ENCODE measurements around the gene TNIK. TPM values are rescaled to one million over a fixed set of nuclear protein-coding genes. Genes with fewer than 3 reads are reported as not detected.

The TNIK gene
- total and polyA plus RNA-seq, 2 experiments from 2014 or later: 14.6 to 34.3 TPM

- TF ChIP-seq NANOG (IDR thresholded peaks at IDR 0.05; ENCODE audit: borderline replicate concordance) (no peak), EZH2phosphoT487 (IDR thresholded peaks at IDR 0.05; ENCODE audit: unreplicated experiment) (no peak), CTCF (conservative IDR thresholded peaks at IDR 0.05; ENCODE audit: low read depth in 2 of 2) (no peak), JUNB (IDR thresholded peaks at IDR 0.05; ENCODE audit: unreplicated experiment) (no peak), STAT1 (IDR thresholded peaks at IDR 0.05; ENCODE audit: unreplicated experiment) (no peak), EZH2 (IDR thresholded peaks at IDR 0.05; ENCODE audit: low read depth, unreplicated experiment) (no peak), CREB1 (CRISPR knock-in tag; IDR thresholded peaks at IDR 0.05; ENCODE audit: low read depth) (no peak), ZNF114 (CRISPR knock-in tag; IDR thresholded peaks at IDR 0.05) (no peak), ZNF331 (CRISPR knock-in tag; IDR thresholded peaks at IDR 0.05; ENCODE audit: low read depth) (no peak), POLR2AphosphoS5 (IDR thresholded peaks at IDR 0.05; ENCODE audit: low read depth) (no peak), REST (IDR thresholded peaks at IDR 0.05; ENCODE audit: unreplicated experiment) (no peak)
- TF ChIP-seq, protein P1, sequence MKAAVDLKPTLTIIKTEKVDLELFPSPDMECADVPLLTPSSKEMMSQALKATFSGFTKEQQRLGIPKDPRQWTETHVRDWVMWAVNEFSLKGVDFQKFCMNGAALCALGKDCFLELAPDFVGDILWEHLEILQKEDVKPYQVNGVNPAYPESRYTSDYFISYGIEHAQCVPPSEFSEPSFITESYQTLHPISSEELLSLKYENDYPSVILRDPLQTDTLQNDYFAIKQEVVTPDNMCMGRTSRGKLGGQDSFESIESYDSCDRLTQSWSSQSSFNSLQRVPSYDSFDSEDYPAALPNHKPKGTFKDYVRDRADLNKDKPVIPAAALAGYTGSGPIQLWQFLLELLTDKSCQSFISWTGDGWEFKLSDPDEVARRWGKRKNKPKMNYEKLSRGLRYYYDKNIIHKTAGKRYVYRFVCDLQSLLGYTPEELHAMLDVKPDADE (IDR thresholded peaks at IDR 0.05): no peak
- TF ChIP-seq, protein P2, sequence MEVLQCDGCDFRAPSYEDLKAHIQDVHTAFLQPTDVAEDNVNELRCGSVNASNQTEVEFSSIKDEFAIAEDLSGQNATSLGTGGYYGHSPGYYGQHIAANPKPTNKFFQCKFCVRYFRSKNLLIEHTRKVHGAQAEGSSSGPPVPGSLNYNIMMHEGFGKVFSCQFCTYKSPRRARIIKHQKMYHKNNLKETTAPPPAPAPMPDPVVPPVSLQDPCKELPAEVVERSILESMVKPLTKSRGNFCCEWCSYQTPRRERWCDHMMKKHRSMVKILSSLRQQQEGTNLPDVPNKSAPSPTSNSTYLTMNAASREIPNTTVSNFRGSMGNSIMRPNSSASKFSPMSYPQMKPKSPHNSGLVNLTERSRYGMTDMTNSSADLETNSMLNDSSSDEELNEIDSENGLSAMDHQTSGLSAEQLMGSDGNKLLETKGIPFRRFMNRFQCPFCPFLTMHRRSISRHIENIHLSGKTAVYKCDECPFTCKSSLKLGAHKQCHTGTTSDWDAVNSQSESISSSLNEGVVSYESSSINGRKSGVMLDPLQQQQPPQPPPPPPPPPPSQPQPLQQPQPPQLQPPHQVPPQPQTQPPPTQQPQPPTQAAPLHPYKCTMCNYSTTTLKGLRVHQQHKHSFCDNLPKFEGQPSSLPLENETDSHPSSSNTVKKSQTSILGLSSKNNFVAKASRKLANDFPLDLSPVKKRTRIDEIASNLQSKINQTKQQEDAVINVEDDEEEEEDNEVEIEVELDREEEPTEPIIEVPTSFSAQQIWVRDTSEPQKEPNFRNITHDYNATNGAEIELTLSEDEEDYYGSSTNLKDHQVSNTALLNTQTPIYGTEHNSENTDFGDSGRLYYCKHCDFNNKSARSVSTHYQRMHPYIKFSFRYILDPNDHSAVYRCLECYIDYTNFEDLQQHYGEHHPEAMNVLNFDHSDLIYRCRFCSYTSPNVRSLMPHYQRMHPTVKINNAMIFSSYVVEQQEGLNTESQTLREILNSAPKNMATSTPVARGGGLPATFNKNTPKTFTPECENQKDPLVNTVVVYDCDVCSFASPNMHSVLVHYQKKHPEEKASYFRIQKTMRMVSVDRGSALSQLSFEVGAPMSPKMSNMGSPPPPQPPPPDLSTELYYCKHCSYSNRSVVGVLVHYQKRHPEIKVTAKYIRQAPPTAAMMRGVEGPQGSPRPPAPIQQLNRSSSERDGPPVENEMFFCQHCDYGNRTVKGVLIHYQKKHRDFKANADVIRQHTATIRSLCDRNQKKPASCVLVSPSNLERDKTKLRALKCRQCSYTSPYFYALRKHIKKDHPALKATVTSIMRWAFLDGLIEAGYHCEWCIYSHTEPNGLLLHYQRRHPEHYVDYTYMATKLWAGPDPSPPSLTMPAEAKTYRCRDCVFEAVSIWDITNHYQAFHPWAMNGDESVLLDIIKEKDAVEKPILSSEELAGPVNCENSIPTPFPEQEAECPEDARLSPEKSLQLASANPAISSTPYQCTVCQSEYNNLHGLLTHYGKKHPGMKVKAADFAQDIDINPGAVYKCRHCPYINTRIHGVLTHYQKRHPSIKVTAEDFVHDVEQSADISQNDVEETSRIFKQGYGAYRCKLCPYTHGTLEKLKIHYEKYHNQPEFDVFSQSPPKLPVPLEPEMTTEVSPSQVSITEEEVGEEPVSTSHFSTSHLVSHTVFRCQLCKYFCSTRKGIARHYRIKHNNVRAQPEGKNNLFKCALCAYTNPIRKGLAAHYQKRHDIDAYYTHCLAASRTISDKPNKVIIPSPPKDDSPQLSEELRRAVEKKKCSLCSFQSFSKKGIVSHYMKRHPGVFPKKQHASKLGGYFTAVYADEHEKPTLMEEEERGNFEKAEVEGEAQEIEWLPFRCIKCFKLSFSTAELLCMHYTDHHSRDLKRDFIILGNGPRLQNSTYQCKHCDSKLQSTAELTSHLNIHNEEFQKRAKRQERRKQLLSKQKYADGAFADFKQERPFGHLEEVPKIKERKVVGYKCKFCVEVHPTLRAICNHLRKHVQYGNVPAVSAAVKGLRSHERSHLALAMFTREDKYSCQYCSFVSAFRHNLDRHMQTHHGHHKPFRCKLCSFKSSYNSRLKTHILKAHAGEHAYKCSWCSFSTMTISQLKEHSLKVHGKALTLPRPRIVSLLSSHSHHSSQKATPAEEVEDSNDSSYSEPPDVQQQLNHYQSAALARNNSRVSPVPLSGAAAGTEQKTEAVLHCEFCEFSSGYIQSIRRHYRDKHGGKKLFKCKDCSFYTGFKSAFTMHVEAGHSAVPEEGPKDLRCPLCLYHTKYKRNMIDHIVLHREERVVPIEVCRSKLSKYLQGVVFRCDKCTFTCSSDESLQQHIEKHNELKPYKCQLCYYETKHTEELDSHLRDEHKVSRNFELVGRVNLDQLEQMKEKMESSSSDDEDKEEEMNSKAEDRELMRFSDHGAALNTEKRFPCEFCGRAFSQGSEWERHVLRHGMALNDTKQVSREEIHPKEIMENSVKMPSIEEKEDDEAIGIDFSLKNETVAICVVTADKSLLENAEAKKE (CRISPR knock-in tag; IDR thresholded peaks at IDR 0.05): no peak
- Histone ChIP-seq H3K4me2 (no peak overlapping the region), H3K27me3 (ENCODE audit: insufficient read depth) (no peaks in the 10 kb centered on the region), H3K4me3 (no peak overlapping the region), H3F3A (replicated peaks; ENCODE audit: low read depth) (0 out of 2 replicates have a peak, but pooled peaks cover 3% of the 10 kb centered on the region), H3K27ac (ENCODE audit: low read depth) (no peak overlapping the region), H3K4me1 (ENCODE audit: insufficient read depth) (peaks cover 38% of the 10 kb centered on the region), H3K79me2 (replicated peaks; ENCODE audit: insufficient read depth) (peaks cover 81% of the 10 kb centered on the region), H4K20me1 (replicated peaks; ENCODE audit: insufficient read depth) (no peaks in the 10 kb centered on the region), H2AFZ (no peak overlapping the region), H3K36me3 (ENCODE audit: insufficient read depth) (peaks cover 4% of the 10 kb centered on the region; the same call in 1 of the 2 replicates), H3K9me2 (ENCODE audit: insufficient read depth) (0 out of 2 replicates have a peak, but pooled peaks cover 2% of the 10 kb centered on the region)
- peaks cover 60% of the 10 kb centered on the region for H3K4me1 Mint-ChIP-seq
- H3K27ac Mint-ChIP-seq: no peak overlapping the region
- H3K4me3 Mint-ChIP-seq: no peak overlapping the region
- peaks cover 12% of the 10 kb centered on the region for H3K9me3 Mint-ChIP-seq
- DNase-seq (ENCODE audit: low spot score) (no peak), ATAC-seq (no peak)
- H3K27me3 Mint-ChIP-seq (ENCODE audit: insufficient read depth, low read depth, poor library complexity): peaks cover 4% of the 10 kb centered on the region
- H3K36me3 Mint-ChIP-seq (ENCODE audit: low read depth): peaks cover 15% of the 10 kb centered on the region
These were observed 73.1 kb downstream of the TNIK start for GRCh38 chr3:171387062-171387461.
